SK-N-SH (cell line): ENCODE measurements around the gene ADRA1B. TPM values are rescaled to one million over a fixed set of nuclear protein-coding genes. Genes with fewer than 3 reads are reported as not detected.

ENCODE experiments used
- CTCF ChIA-PET: fragments of 300-600, 350-600 bp; formaldehyde crosslinking; extraction: SDS; loops from one replicate; lab custom pipeline; 2021; lab: Yijun Ruan, JAX
- POLR2A ChIA-PET: fragments of 350-600 bp; sonication (Branson Sonifier 250); formaldehyde crosslinking; extraction: SDS; loops from one replicate; lab custom pipeline; 2020; ENCODE audit warnings: antibody characterized with exemption, inconsistent platforms; lab: Yijun Ruan, JAX
- DNase-seq: peaks from one replicate; pipeline ENCODE4 v3.0.0; 2012
- H2AFZ ChIP-seq: fragments of 200-600 bp; sonication (generic); 2 replicates; pipeline ENCODE4 v1.8.1; 2016; ENCODE audit warnings: antibody characterized with exemption, mild to moderate bottlenecking, low read depth
- H3F3A ChIP-seq: fragments of 200-600 bp; sonication (generic); replicated peaks from 2 replicates; pipeline ENCODE3; 2016; ENCODE audit warnings: antibody characterized with exemption, mild to moderate bottlenecking; ENCODE audit not compliant: insufficient read depth
- H3K27ac ChIP-seq, 2 experiments: fragments of 200-500 bp in 1 of 2; fragments of 200-600 bp in 1 of 2; sonication (Bioruptor generic) in 1 of 2; sonication (generic), shearing (Covaris generic) in 1 of 2; 2 replicates each; pipeline versions ENCODE4 v1.5.1 to v1.6.1; 2014 to 2016; ENCODE audit warnings: low read depth in 2 of 2, inconsistent platforms in 1 of 2, low read length in 1 of 2, mild to moderate bottlenecking in 1 of 2, mixed read lengths in 1 of 2
- H3K27me3 ChIP-seq: fragments of 200-600 bp; sonication (generic), shearing (Covaris generic); 2 replicates; pipeline ENCODE4 v1.6.1; 2016; ENCODE audit warnings: mixed run types; ENCODE audit not compliant: insufficient read depth
- H3K36me3 ChIP-seq, 2 experiments: fragments of 200-500 bp in 1 of 2; fragments of 200-600 bp in 1 of 2; sonication (Bioruptor generic) in 1 of 2; sonication (generic) in 1 of 2; replicated peaks in 1 of 2; 2 replicates each; pipeline versions ENCODE3 to v1.5.1; 2014 to 2016; ENCODE audit warnings: low read length in 1 of 2, mild to moderate bottlenecking in 1 of 2; ENCODE audit not compliant: insufficient read depth in 2 of 2, control insufficient read depth in 1 of 2
- H3K4me1 ChIP-seq, 2 experiments: fragments of 200-500 bp in 1 of 2; fragments of 200-600 bp in 1 of 2; sonication (Bioruptor generic) in 1 of 2; sonication (generic), shearing (Covaris generic) in 1 of 2; 2 replicates each; pipeline versions ENCODE4 v1.5.1 to v1.6.1; 2014 to 2016; ENCODE audit warnings: low read depth in 1 of 2, low read length in 1 of 2, mixed run types in 1 of 2; ENCODE audit not compliant: insufficient read depth in 2 of 2, control insufficient read depth in 1 of 2
- H3K4me2 ChIP-seq: fragments of 200-600 bp; sonication (generic), shearing (Covaris generic); 2 replicates; pipeline ENCODE4 v1.6.1; 2017; ENCODE audit warnings: mixed run types
- H3K4me3 ChIP-seq, 2 experiments: fragments of 200-500 bp in 1 of 2; fragments of 200-600 bp in 1 of 2; sonication (Bioruptor generic) in 1 of 2; sonication (generic), shearing (Covaris generic) in 1 of 2; 2 replicates each; pipeline versions ENCODE4 v1.5.1 to v1.8.1; 2014 to 2016; ENCODE audit warnings: low read depth in 2 of 2, inconsistent platforms in 1 of 2, low read length in 1 of 2, mild to moderate bottlenecking in 1 of 2, mixed read lengths in 1 of 2, moderate library complexity in 1 of 2
- H3K79me2 ChIP-seq: fragments of 200-600 bp; sonication (generic); 2 replicates; pipeline ENCODE4 v1.8.1; 2017; ENCODE audit warnings: mild to moderate bottlenecking; ENCODE audit not compliant: insufficient read depth
- H3K9ac ChIP-seq: fragments of 200-600 bp; sonication (generic); 2 replicates; pipeline ENCODE4 v1.6.1; 2017; ENCODE audit warnings: mixed run types
- H3K9me2 ChIP-seq: fragments of 200-600 bp; sonication (generic); 2 replicates; pipeline ENCODE4 v1.6.1; 2017; ENCODE audit warnings: mixed run types
- H3K9me3 ChIP-seq: fragments of 200-600 bp; sonication (generic); 2 replicates; pipeline ENCODE4 v1.6.1; 2017; ENCODE audit warnings: mixed run types, mild to moderate bottlenecking, moderate library complexity
- H4K20me1 ChIP-seq: fragments of 200-600 bp; sonication (generic); 2 replicates; pipeline ENCODE4 v1.6.1; 2017; ENCODE audit warnings: mild to moderate bottlenecking, mixed run types; ENCODE audit not compliant: insufficient read depth
- ELF1 ChIP-seq: IDR thresholded peaks from 2 replicates; pipeline ENCODE4 v1.4.0; 2012
- EP300 ChIP-seq, 2 experiments: IDR thresholded peaks; 2 replicates each; pipeline versions ENCODE4 v1.4.0 to v1.6.1; 2012; ENCODE audit warnings: borderline replicate concordance in 1 of 2, low read depth in 1 of 2, low read length in 1 of 2
- EZH2phosphoT487 ChIP-seq: fragments of 200-600 bp; sonication (generic); IDR thresholded peaks from 2 replicates; pipeline ENCODE4 v1.6.1; 2017; ENCODE audit warnings: low read depth, mixed run types, mild to moderate bottlenecking, antibody characterized with exemption, moderate library complexity, borderline replicate concordance
- FOSL2 ChIP-seq: IDR thresholded peaks from 2 replicates; pipeline ENCODE4 v1.4.0; 2012; ENCODE audit warnings: low read depth, mild to moderate bottlenecking, moderate library complexity, borderline replicate concordance
- GABPA ChIP-seq: IDR thresholded peaks from 2 replicates; pipeline ENCODE4 v1.4.0; 2012; ENCODE audit warnings: low read depth, mild to moderate bottlenecking
- GATA2 ChIP-seq: sonication (generic); formaldehyde crosslinking; IDR thresholded peaks from 2 replicates; pipeline ENCODE4 v1.5.0; 2020; ENCODE audit warnings: mild to moderate bottlenecking, missing genetic modification reagents
- JUND ChIP-seq: IDR thresholded peaks from 2 replicates; pipeline ENCODE4 v1.4.0; 2012
- MEF2A ChIP-seq: IDR thresholded peaks from 2 replicates; pipeline ENCODE4 v1.4.0; 2012; ENCODE audit warnings: low read depth, borderline replicate concordance
- NRF1 ChIP-seq: IDR thresholded peaks from 2 replicates; pipeline ENCODE4 v1.6.1; 2012; ENCODE audit warnings: low read depth, mild to moderate bottlenecking, low read length
- PBX3 ChIP-seq: IDR thresholded peaks from 2 replicates; pipeline ENCODE4; 2012
- POLR2AphosphoS5 ChIP-seq: IDR thresholded peaks from 2 replicates; pipeline ENCODE4 v1.6.1; 2012; ENCODE audit warnings: low read depth, low read length
- RCOR1 ChIP-seq: fragments of 150-350 bp; IDR thresholded peaks from 2 replicates; pipeline ENCODE4 v1.6.1; 2017; ENCODE audit warnings: antibody characterized with exemption, low read length
- RXRA ChIP-seq: IDR thresholded peaks from 2 replicates; pipeline ENCODE4 v1.4.0; 2012; ENCODE audit warnings: low read depth, mild to moderate bottlenecking, borderline replicate concordance
- TAF1 ChIP-seq: IDR thresholded peaks from 2 replicates; pipeline ENCODE4 v1.6.1; 2012; ENCODE audit warnings: low read depth, mild to moderate bottlenecking, low read length, moderate library complexity, borderline replicate concordance
- USF1 ChIP-seq: IDR thresholded peaks from 2 replicates; pipeline ENCODE4 v1.4.0; 2012; ENCODE audit warnings: low read depth, borderline replicate concordance
- ZBTB33 ChIP-seq: IDR thresholded peaks from 2 replicates; pipeline ENCODE4 v1.4.0; 2012; ENCODE audit warnings: low read depth, borderline replicate concordance
- WGBS: methylation state at CpG from one replicate; pipeline ENCODE4 v1.1.6; 2017; ENCODE audit warnings: low lambda C conversion rate; 5-methylcytosine and 5-hydroxymethylcytosine counted together
- polyA plus RNA-seq, 3 experiments: library from polyadenylated mRNA; depleted of rRNA; stranded (reverse); fragments of >200 nt; gene quantifications; 2 replicates each; pipeline ENCODE4 v1.2.3, GENCODE V29; 2012
- TF ChIP-seq, protein P1 (sequence below): fragments of 150-350 bp; IDR thresholded peaks from 2 replicates; pipeline ENCODE4 v1.6.1; 2016; ENCODE audit warnings: mild to moderate bottlenecking, low read depth, low read length

ADRA1B gene
- polyA plus RNA-seq, 1 of the 3 experiments (the other 2 are of a cell fraction): 2.2 TPM

- CTCF ChIA-PET: no interaction called here
- no peak overlapping the region for H2AFZ ChIP-seq
Observed at GRCh38 chr5:159971038-159971437, 54.8 kb downstream of the ADRA1B start.

DNA sequence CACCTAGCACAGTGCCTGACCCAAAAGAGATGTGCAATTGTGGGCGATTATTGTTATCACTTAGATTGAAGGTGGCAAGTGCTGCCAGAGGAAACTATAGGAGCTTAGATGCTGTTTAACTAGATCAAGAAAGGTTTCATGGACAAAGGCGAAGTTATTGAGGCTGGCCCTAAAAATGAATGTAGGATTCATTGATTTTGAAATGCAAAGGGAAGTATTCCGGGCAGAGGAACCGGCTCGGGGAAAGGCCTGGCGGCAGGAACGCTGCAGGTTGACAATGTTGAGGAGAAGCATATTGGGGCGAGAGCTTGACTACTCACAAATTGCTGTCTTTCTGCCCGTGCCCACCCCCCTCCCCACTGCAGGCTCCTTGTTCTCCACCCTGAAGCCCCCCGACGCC lies 55.2 kb downstream of the ADRA1B start:
- Histone ChIP-seq H3K9me3 (no peaks in the 10 kb centered on the region), H4K20me1 (no peaks in the 10 kb centered on the region), H2AFZ (no peak overlapping the region), H3K36me3 (no peaks in the 10 kb centered on the region), H3K27ac (peak overlapping the region in 1 of 2 experiments; percentile 38; a peak in 1 of 4 replicates), H3F3A (peaks cover 30% of the 10 kb centered on the region), H3K9me2 (no peaks in the 10 kb centered on the region), H3K4me2 (no peak overlapping the region), H3K4me3 (no peak overlapping the region), H3K4me1 (peaks cover 0 to 21% of the 10 kb centered on the region in 2 experiments; a peak in 3 of 4 replicates), H3K79me2 (no peaks in the 10 kb centered on the region), H3K27me3 (no peaks in the 10 kb centered on the region), H3K9ac (no peak overlapping the region)
- ChIA-PET CTCF (interaction anchor here (1.9 kb wide), 1 partner anchor 16 kb away, joined by 8 read pairs; no protein-coding TSS in a partner anchor), POLR2A (no interaction called here)
- DNase-seq: no peak
- WGBS: 86% methylated on average over 9 of the region's 11 CpGs
- TF ChIP-seq, protein P1, sequence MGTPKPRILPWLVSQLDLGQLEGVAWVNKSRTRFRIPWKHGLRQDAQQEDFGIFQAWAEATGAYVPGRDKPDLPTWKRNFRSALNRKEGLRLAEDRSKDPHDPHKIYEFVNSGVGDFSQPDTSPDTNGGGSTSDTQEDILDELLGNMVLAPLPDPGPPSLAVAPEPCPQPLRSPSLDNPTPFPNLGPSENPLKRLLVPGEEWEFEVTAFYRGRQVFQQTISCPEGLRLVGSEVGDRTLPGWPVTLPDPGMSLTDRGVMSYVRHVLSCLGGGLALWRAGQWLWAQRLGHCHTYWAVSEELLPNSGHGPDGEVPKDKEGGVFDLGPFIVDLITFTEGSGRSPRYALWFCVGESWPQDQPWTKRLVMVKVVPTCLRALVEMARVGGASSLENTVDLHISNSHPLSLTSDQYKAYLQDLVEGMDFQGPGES: no peak
- no peak for TF ChIP-seq NRF1
- TF ChIP-seq RXRA: no peak

More at GRCh38 chr5:159971038-159971437, 54.8 kb downstream of the ADRA1B start:
- no peaks in the 10 kb centered on the region for H4K20me1 ChIP-seq
- no peak overlapping the region for H3K4me3 ChIP-seq
- H3K4me1 ChIP-seq: peaks cover 0 to 19% of the 10 kb centered on the region in 2 experiments; a peak in 3 of 4 replicates
- H3K9ac ChIP-seq: no peak overlapping the region
- H3K36me3 ChIP-seq: no peaks in the 10 kb centered on the region
- POLR2A ChIA-PET: no interaction called here
- H3K9me2 ChIP-seq: no peaks in the 10 kb centered on the region
- WGBS: 58% methylated on average over 4 of the region's 4 CpGs
- DNase-seq: no peak
- H3F3A ChIP-seq: peaks cover 28% of the 10 kb centered on the region
- no peaks in the 10 kb centered on the region for H3K9me3 ChIP-seq
- no peaks in the 10 kb centered on the region for H3K27me3 ChIP-seq
- H3K79me2 ChIP-seq: no peaks in the 10 kb centered on the region
- H3K4me2 ChIP-seq: no peak overlapping the region
- TF ChIP-seq FOSL2 (peak; percentile 43; the same call in 1 of the 2 replicates), EP300 (IDR thresholded peaks at IDR 0.05; ENCODE audit: borderline replicate concordance in 1 of 2, low read depth in 1 of 2, low read length in 1 of 2) (0 out of 4 replicates have a peak, but pooled peaks of 1 of the 2 experiments have one; percentile 9), JUND (peak; percentile 50; the same call in 1 of the 2 replicates), POLR2AphosphoS5 (no peak)
- peak overlapping the region in 1 of 2 experiments; percentile 38; a peak in 2 of 4 replicates for H3K27ac ChIP-seq

DNA sequence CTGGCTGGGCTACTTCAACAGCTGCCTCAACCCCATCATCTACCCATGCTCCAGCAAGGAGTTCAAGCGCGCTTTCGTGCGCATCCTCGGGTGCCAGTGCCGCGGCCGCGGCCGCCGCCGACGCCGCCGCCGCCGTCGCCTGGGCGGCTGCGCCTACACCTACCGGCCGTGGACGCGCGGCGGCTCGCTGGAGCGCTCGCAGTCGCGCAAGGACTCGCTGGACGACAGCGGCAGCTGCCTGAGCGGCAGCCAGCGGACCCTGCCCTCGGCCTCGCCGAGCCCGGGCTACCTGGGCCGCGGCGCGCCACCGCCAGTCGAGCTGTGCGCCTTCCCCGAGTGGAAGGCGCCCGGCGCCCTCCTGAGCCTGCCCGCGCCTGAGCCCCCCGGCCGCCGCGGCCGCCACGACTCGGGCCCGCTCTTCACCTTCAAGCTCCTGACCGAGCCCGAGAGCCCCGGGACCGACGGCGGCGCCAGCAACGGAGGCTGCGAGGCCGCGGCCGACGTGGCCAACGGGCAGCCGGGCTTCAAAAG lies 55.7 kb downstream of the ADRA1B start:
- H3K9ac ChIP-seq: no peak overlapping the region
- H3K4me1 ChIP-seq: peaks cover 0 to 21% of the 10 kb centered on the region in 2 experiments; a peak in 3 of 4 replicates
- no peaks in the 10 kb centered on the region for H4K20me1 ChIP-seq
- WGBS: 17% methylated on average over 14 of the region's 76 CpGs
- H3K9me2 ChIP-seq: no peaks in the 10 kb centered on the region
- no peak overlapping the region for H3K4me2 ChIP-seq
- H3K27ac ChIP-seq: no peak overlapping the region
- no peak overlapping the region for H3K4me3 ChIP-seq
- no peaks in the 10 kb centered on the region for H3K79me2 ChIP-seq
- POLR2A ChIA-PET: no interaction called here
- no peaks in the 10 kb centered on the region for H3K9me3 ChIP-seq
- 0 out of 2 replicates have a peak overlapping the region, but pooled peaks have one; percentile 23 for H2AFZ ChIP-seq
- CTCF ChIA-PET: interaction anchor here (1.9 kb wide), 1 partner anchor 15 kb away, joined by 8 read pairs; no protein-coding TSS in a partner anchor
- DNase-seq: peak; percentile 61
- H3F3A ChIP-seq: peaks cover 30% of the 10 kb centered on the region
- no peaks in the 10 kb centered on the region for H3K36me3 ChIP-seq
- no peaks in the 10 kb centered on the region for H3K27me3 ChIP-seq
- TF ChIP-seq FOSL2 (no peak), NRF1 (no peak), ZBTB33 (no peak), EZH2phosphoT487 (no peak), RCOR1 (no peak), GATA2 (CRISPR knock-in tag) (no peak), PBX3 (no peak), USF1 (no peak), GABPA (no peak), TAF1 (no peak), ELF1 (no peak), MEF2A (no peak)
